PC-3 (cell line): ENCODE data around the gene SUPT6H. TPM values are rescaled to one million over a fixed set of nuclear protein-coding genes. Genes with fewer than 3 reads are reported as not detected.
A peak's percentile ranks its signal among the peaks of the same experiment; 100 is the strongest.

ENCODE experiments used
- ATAC-seq: fragments of 200-7000 bp; cut with Tn5 transposase; 2 replicates; pipeline ENCODE4 v1.9.1; 2020; ENCODE audit warnings: mild to moderate bottlenecking, moderate library complexity
- Bru-seq: library from RNA; stranded (reverse); fragments of 400-500 nt; gene quantifications from one replicate; lab custom pipeline; 2021; lab: Mats Ljungman, UMichigan
- BruChase-seq, 2 experiments: library from RNA; stranded (reverse); fragments of 400-500 nt; gene quantifications; one replicate each; lab custom pipeline; 2021; lab: Mats Ljungman, UMichigan
- BruUV-seq: library from RNA; stranded (reverse); fragments of 400-500 nt; replicated peaks from 2 replicates; lab custom pipeline; 2021; lab: Mats Ljungman, UMichigan
- CTCF ChIA-PET: fragments of 300-600 bp; sonication (Branson Sonifier 250); formaldehyde crosslinking; loops from one replicate; lab custom pipeline; 2022; ENCODE audit warnings: antibody characterized with exemption; lab: Charles Lee
- POLR2A ChIA-PET: fragments of 300-600 bp; sonication (Branson Sonifier 250); formaldehyde crosslinking; loops from one replicate; lab custom pipeline; 2022; ENCODE audit warnings: antibody characterized with exemption; ENCODE audit not compliant: unreplicated experiment; lab: Charles Lee
- DNase-seq: peaks from one replicate; pipeline ENCODE4 v3.0.0-alpha.2; 2015
- H2AFZ ChIP-seq: fragments of 300-600 bp; sonication (generic); 2 replicates; pipeline ENCODE4 v1.6.0; 2016; ENCODE audit warnings: antibody characterized with exemption, low read length
- H3F3A ChIP-seq: fragments of 300-600 bp; sonication (generic); one replicate; pipeline ENCODE4 v1.6.0; 2017; ENCODE audit warnings: antibody characterized with exemption, low read length, control low read depth, mild to moderate bottlenecking; ENCODE audit not compliant: unreplicated experiment
- H3K27ac ChIP-seq: fragments of 300-600 bp; sonication (generic); 2 replicates; pipeline ENCODE4 v1.5.1; 2016; ENCODE audit warnings: mild to moderate bottlenecking, low read length
- H3K27me3 ChIP-seq: fragments of 300-600 bp; sonication (generic); 2 replicates; pipeline ENCODE4 v1.6.1; 2016; ENCODE audit warnings: low read length, mixed read lengths
- H3K36me3 ChIP-seq: fragments of 300-600 bp; sonication (generic); 2 replicates; pipeline ENCODE4 v1.6.1; 2016; ENCODE audit warnings: low read depth, mixed run types, low read length, mixed read lengths
- H3K4me1 ChIP-seq: fragments of 300-600 bp; sonication (generic); 2 replicates; pipeline ENCODE4 v1.5.1; 2016; ENCODE audit warnings: low read length; ENCODE audit not compliant: insufficient read depth
- H3K4me2 ChIP-seq: fragments of 300-600 bp; sonication (generic); 2 replicates; pipeline ENCODE4 v1.6.0; 2016; ENCODE audit warnings: low read length
- H3K4me3 ChIP-seq: fragments of 300-600 bp; sonication (generic); 2 replicates; pipeline ENCODE4 v1.5.1; 2016; ENCODE audit warnings: mild to moderate bottlenecking, low read length, mixed read lengths
- H3K79me2 ChIP-seq: fragments of 300-600 bp; sonication (generic); 2 replicates; pipeline ENCODE4 v1.6.1; 2017; ENCODE audit warnings: low read length, mixed read lengths
- H3K9ac ChIP-seq: fragments of 300-600 bp; sonication (generic); 2 replicates; pipeline ENCODE4 v1.6.0; 2016; ENCODE audit warnings: mild to moderate bottlenecking, low read length
- H3K9me2 ChIP-seq: fragments of 300-600 bp; sonication (generic); replicated peaks from 2 replicates; pipeline ENCODE4 v1.6.1; 2016; ENCODE audit warnings: mixed run types, low read length, mixed read lengths
- H3K9me3 ChIP-seq: fragments of 300-600 bp; sonication (generic); 2 replicates; pipeline ENCODE4 v1.6.1; 2016; ENCODE audit warnings: low read length, mixed read lengths
- H4K20me1 ChIP-seq: fragments of 300-600 bp; sonication (generic); 2 replicates; pipeline ENCODE4 v1.6.1; 2016; ENCODE audit warnings: low read length, mixed read lengths
- EZH2 ChIP-seq: fragments of 300-600 bp; sonication (generic); IDR thresholded peaks from one replicate; pipeline ENCODE4 v1.6.1; 2017; ENCODE audit warnings: antibody characterized with exemption, mild to moderate bottlenecking, low read length; ENCODE audit not compliant: unreplicated experiment
- EZH2phosphoT487 ChIP-seq: fragments of 300-600 bp; sonication (generic); IDR thresholded peaks from 2 replicates; pipeline ENCODE4 v1.6.1; 2018; ENCODE audit warnings: mild to moderate bottlenecking, antibody characterized with exemption, low read length, borderline replicate concordance
- intact Hi-C: fragments of 100-400 bp; cut with micrococcal nuclease; formaldehyde crosslinking; loops from 2 replicates; pipeline ENCODE4 v1.9.0; 2023
- long read RNA-seq: library from polyadenylated mRNA; unstranded; transcript quantifications from one replicate; pipeline ENCODE4 v2.0.0, GENCODE V29; 2021; ENCODE audit not compliant: unreplicated experiment
- total RNA-seq: library from RNA; depleted of rRNA; stranded (reverse); fragments of >200 nt; gene quantifications from 2 replicates; pipeline ENCODE4 v1.2.3, GENCODE V29; 2014; rRNA removed
- TF ChIP-seq, protein P1 (sequence below): fragments of 300-600 bp; sonication (generic); conservative IDR thresholded peaks from 2 replicates; pipeline ENCODE4 v1.5.1; 2017; ENCODE audit warnings: antibody characterized with exemption, low read depth, mild to moderate bottlenecking, low read length

SUPT6H gene
- 32.2 and 38.8 TPM in 2 replicates for total RNA-seq
- Bru-seq, nascent RNA, result percentile 84 among the genes with signal in this experiment
- percentile 92 among the genes with signal in this experiment for BruChase-seq, experiment 1, labeled RNA remaining after a 6-hour chase
- BruChase-seq, experiment 2, labeled RNA remaining after a 2-hour chase, result percentile 88 among the genes with signal in this experiment
- long read RNA-seq, full-length matches to known transcripts, result 24 of 72 reads
- long read RNA-seq, partial matches to known transcripts, result 46 of 72 reads
- long read RNA-seq, other reads (novel, unspliced or antisense), result 2 of 72 reads

DNA sequence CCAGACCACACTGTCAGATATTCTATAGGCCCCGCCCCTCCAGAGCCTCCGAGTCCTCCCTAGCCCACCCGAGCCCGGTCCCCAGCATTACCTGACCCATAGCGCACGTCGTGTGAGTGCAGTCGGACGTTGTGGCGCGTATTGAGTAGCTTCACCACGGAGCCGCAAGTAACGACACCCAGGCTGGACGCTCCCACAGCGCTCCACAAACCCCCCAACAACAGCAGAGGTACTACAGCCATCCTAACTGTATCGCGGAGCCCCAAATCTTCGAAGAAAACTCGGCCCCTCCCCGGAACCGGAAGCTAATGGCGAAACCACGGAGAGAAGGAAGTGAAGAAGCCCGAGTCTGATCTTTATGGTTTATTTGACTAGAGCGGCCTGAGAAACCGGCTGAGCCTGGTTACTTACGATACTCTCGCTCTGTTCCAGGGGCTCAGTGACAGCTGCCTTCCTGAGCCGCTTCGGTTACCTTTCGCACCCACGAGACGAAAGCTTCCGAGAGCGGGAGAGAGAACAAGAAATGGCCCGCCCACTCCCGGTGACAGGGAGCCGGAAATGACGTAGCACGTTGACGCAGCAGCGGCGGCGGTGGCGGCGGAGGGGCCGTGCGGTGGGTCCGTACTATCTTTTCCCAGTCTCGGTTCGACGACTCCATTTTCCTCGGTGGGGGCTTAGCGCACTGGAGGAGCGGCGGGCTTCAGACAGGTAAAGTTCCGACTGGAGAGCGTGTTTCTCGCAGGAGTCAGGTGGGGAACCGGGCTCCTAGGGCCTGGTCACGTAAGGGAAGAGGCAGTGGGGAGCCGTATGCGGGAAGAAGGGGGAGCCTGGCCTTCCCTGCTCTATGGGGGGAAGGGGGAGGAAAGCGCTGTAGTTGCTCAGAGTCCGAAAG is at the start of gene SUPT6H, which contains the start of gene SDF2:
SUPT6H (plus strand) TSS at position 571 of the 892 bp plus-strand sequence. CDS start 11,197 bp downstream, outside the sequence.
SDF2 (minus strand) TSS at position 272 of the 892 bp plus-strand sequence; CDS start at position 242, 30 bp downstream.
- ATAC-seq (peak; percentile 84), DNase-seq (peak; percentile 78)
- Histone ChIP-seq H3F3A (no peaks in the 10 kb centered on the region), H3K27ac (peak within 1 kb of the TSS; percentile 87), H3K4me2 (peak within 1 kb of the TSS; percentile 94), H4K20me1 (0 out of 2 replicates have a peak, but pooled peaks cover 8% of the 10 kb centered on the region), H3K9ac (peak within 1 kb of the TSS; percentile 94), H2AFZ (peak within 1 kb of the TSS; percentile 90), H3K36me3 (no peaks in the 10 kb centered on the region), H3K9me2 (no peaks in the 10 kb centered on the region), H3K9me3 (no peaks in the 10 kb centered on the region), H3K79me2 (peaks cover 73% of the 10 kb centered on the region), H3K4me1 (peaks cover 16% of the 10 kb centered on the region), H3K4me3 (peak within 1 kb of the TSS; percentile 96), H3K27me3 (no peaks in the 10 kb centered on the region)
- intact Hi-C loops, result loop anchor here (1.0 kb wide), 1 partner anchor 16 kb away; no protein-coding TSS in a partner anchor
- BruUV-seq, result TSS peak; percentile 74
- POLR2A ChIA-PET, result interaction anchor here (0.6 to 1.1 kb wide), 2 partner anchors 15 to 151 kb away, joined by 4 to 25 read pairs; no protein-coding TSS in a partner anchor
- TF ChIP-seq, protein P1, sequence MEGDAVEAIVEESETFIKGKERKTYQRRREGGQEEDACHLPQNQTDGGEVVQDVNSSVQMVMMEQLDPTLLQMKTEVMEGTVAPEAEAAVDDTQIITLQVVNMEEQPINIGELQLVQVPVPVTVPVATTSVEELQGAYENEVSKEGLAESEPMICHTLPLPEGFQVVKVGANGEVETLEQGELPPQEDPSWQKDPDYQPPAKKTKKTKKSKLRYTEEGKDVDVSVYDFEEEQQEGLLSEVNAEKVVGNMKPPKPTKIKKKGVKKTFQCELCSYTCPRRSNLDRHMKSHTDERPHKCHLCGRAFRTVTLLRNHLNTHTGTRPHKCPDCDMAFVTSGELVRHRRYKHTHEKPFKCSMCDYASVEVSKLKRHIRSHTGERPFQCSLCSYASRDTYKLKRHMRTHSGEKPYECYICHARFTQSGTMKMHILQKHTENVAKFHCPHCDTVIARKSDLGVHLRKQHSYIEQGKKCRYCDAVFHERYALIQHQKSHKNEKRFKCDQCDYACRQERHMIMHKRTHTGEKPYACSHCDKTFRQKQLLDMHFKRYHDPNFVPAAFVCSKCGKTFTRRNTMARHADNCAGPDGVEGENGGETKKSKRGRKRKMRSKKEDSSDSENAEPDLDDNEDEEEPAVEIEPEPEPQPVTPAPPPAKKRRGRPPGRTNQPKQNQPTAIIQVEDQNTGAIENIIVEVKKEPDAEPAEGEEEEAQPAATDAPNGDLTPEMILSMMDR, result no peak
- TF ChIP-seq EZH2phosphoT487 (no peak), EZH2 (no peak)
- CTCF ChIA-PET, result interaction anchor here (0.7 to 1.4 kb wide), 2 partner anchors 17 to 194 kb away, joined by 4 to 8 read pairs; partner anchors contain the start of gene BLTP2

DNA sequence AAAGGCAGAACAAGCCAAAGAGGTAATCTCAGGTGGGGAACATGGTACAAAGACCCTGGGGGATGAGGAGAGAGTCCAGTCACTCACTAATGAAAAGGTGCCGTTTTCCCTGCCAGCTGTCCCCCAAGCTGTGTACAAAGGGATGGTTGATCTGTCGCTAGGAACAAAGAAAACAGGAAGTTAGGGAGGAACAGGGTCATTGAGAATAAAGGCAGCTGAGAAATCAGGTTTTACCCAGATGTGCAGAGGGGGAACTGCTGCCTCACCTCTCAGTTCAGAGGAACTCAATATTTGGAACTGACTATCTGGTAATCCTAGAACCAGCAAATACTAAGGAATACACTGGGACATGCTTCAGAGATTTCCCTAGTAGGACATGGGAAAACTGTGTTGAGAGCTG is 49.5 kb upstream of the SUPT6H start:
- Histone ChIP-seq H3K9me3 (no peaks in the 10 kb centered on the region), H2AFZ (no peak overlapping the region), H3K4me2 (no peak overlapping the region), H3K4me1 (no peaks in the 10 kb centered on the region), H3K79me2 (no peaks in the 10 kb centered on the region), H3K27ac (no peak overlapping the region), H3K9me2 (no peaks in the 10 kb centered on the region), H3K9ac (no peak overlapping the region), H3K4me3 (no peak overlapping the region), H3K27me3 (no peaks in the 10 kb centered on the region), H3K36me3 (peaks cover 14% of the 10 kb centered on the region), H3F3A (no peaks in the 10 kb centered on the region), H4K20me1 (no peaks in the 10 kb centered on the region)
- no peak for DNase-seq
- ChIA-PET CTCF (no interaction called here), POLR2A (no interaction called here)
- no peak for ATAC-seq
- intact Hi-C loops, result no loop called here
- TF ChIP-seq EZH2 (no peak), EZH2phosphoT487 (no peak)
- TF ChIP-seq, protein P1, result no peak
- BruUV-seq, result no TSS peak
